IMR-90 (cell line): Measurements from ENCODE around the gene MRPL21. TPM values are rescaled to one million over a fixed set of nuclear protein-coding genes. Genes with fewer than 3 reads are reported as not detected.
A peak's percentile ranks its signal among the peaks of the same experiment; 100 is the strongest.

Experiments
- ATAC-seq: fragments of 200-7000 bp; cut with Tn5 transposase; 2 replicates; pipeline ENCODE4 v1.9.1; 2020; ENCODE audit warnings: low read depth, mild to moderate bottlenecking, moderate library complexity
- BruUV-seq: library from RNA; stranded (reverse); fragments of 400-500 nt; replicated peaks from 2 replicates; lab custom pipeline; 2021; lab: Mats Ljungman, UMichigan
- CTCF ChIA-PET: fragments of 300-600 bp; formaldehyde crosslinking; extraction: SDS; loops from one replicate; lab custom pipeline; 2021; ENCODE audit warnings: antibody characterized with exemption; lab: Yijun Ruan, JAX
- POLR2A ChIA-PET: fragments of 300-600 bp; sonication (Branson Sonifier 250); formaldehyde crosslinking; loops from one replicate; lab custom pipeline; 2022; ENCODE audit warnings: antibody characterized with exemption; ENCODE audit not compliant: unreplicated experiment; lab: Charles Lee
- DNase-seq: peaks from one replicate; pipeline ENCODE4 v3.0.0; 2013
- H2AFZ ChIP-seq: replicated peaks from 2 replicates; pipeline ENCODE3; 2013; ENCODE audit warnings: low read length, mild to moderate bottlenecking; ENCODE audit not compliant: poor library complexity
- H2AK5ac ChIP-seq: 2 replicates; pipeline ENCODE4 v1.6.1; 2013; ENCODE audit warnings: low read depth, low read length, inconsistent platforms
- H2AK9ac ChIP-seq: replicated peaks from 2 replicates; pipeline ENCODE3; 2013; ENCODE audit warnings: mild to moderate bottlenecking, low read depth, low read length, moderate library complexity; ENCODE audit not compliant: poor library complexity
- H2BK120ac ChIP-seq: 2 replicates; pipeline ENCODE4 v1.6.1; 2013; ENCODE audit warnings: low read depth, low read length, inconsistent platforms
- H2BK15ac ChIP-seq: 3 replicates; pipeline ENCODE4 v1.6.1; 2013; ENCODE audit warnings: low read depth, low read length, inconsistent platforms
- H2BK20ac ChIP-seq: 2 replicates; pipeline ENCODE4 v1.6.1; 2013; ENCODE audit warnings: low read depth, mild to moderate bottlenecking, inconsistent platforms, low read length, moderate library complexity
- H2BK5ac ChIP-seq: 2 replicates; pipeline ENCODE4 v1.6.1; 2013; ENCODE audit warnings: mild to moderate bottlenecking, low read depth, low read length, inconsistent platforms; ENCODE audit not compliant: poor library complexity, severe bottlenecking
- H3K14ac ChIP-seq: replicated peaks from 2 replicates; pipeline ENCODE4 v1.6.1; 2013; ENCODE audit warnings: low read depth, low read length, inconsistent platforms
- H3K18ac ChIP-seq: 2 replicates; pipeline ENCODE4 v1.6.1; 2013; ENCODE audit warnings: low read depth, low read length, control low read depth
- H3K23ac ChIP-seq: 2 replicates; pipeline ENCODE4 v1.6.1; 2013; ENCODE audit warnings: low read depth, low read length, inconsistent platforms
- H3K27ac ChIP-seq: 2 replicates; pipeline ENCODE4 v1.5.1; 2013; ENCODE audit warnings: mild to moderate bottlenecking, control low read depth, low read length; ENCODE audit not compliant: insufficient read depth
- H3K27me3 ChIP-seq: 2 replicates; pipeline ENCODE4 v1.6.1; 2013; ENCODE audit warnings: low read length; ENCODE audit not compliant: control insufficient read depth, insufficient read depth
- H3K36me3 ChIP-seq: 2 replicates; pipeline ENCODE4 v1.6.1; 2013; ENCODE audit warnings: low read length, mixed read lengths; ENCODE audit not compliant: control insufficient read depth, insufficient read depth
- H3K4ac ChIP-seq: 2 replicates; pipeline ENCODE4 v1.6.1; 2013; ENCODE audit warnings: low read depth, low read length, inconsistent platforms
- H3K4me1 ChIP-seq: 2 replicates; pipeline ENCODE4 v1.6.1; 2013; ENCODE audit warnings: low read length, mixed read lengths; ENCODE audit not compliant: control insufficient read depth, insufficient read depth
- H3K4me2 ChIP-seq: 2 replicates; pipeline ENCODE4 v1.6.1; 2013; ENCODE audit warnings: low read depth, mild to moderate bottlenecking, control low read depth, low read length, moderate library complexity
- H3K4me3 ChIP-seq: 2 replicates; pipeline ENCODE4 v1.5.1; 2013; ENCODE audit warnings: low read depth, mild to moderate bottlenecking, control low read depth, low read length, moderate library complexity; ENCODE audit not compliant: insufficient read depth
- H3K56ac ChIP-seq: 2 replicates; pipeline ENCODE4 v1.6.1; 2013; ENCODE audit warnings: low read length, inconsistent platforms; ENCODE audit not compliant: insufficient read depth; ENCODE audit errors: extremely low read depth
- H3K79me1 ChIP-seq, 2 experiments: 2 replicates each; pipeline ENCODE4 v1.6.1; 2013; ENCODE audit warnings: low read length in 2 of 2, inconsistent platforms in 1 of 2, low read depth in 1 of 2
- H3K9ac ChIP-seq: 2 replicates; pipeline ENCODE4 v1.6.1; 2013; ENCODE audit warnings: low read depth, low read length, control low read depth
- H3K9me1 ChIP-seq: 2 replicates; pipeline ENCODE4 v1.6.1; 2013; ENCODE audit warnings: low read length, inconsistent platforms; ENCODE audit not compliant: insufficient read depth
- H3K9me3 ChIP-seq: 2 replicates; pipeline ENCODE4 v1.6.1; 2013; ENCODE audit warnings: low read length; ENCODE audit not compliant: control insufficient read depth, insufficient read depth
- H4K20me1 ChIP-seq: 2 replicates; pipeline ENCODE4 v1.6.1; 2013; ENCODE audit warnings: low read length, inconsistent platforms; ENCODE audit not compliant: insufficient read depth
- H4K5ac ChIP-seq: 2 replicates; pipeline ENCODE4 v1.6.1; 2013; ENCODE audit warnings: mild to moderate bottlenecking, low read depth, low read length, control low read depth
- H4K8ac ChIP-seq, 2 experiments: 2 replicates each; pipeline ENCODE4 v1.6.1; 2013; ENCODE audit warnings: low read depth in 2 of 2, low read length in 2 of 2, control low read depth in 1 of 2, inconsistent platforms in 1 of 2
- H4K91ac ChIP-seq: 2 replicates; pipeline ENCODE4 v1.6.1; 2013; ENCODE audit warnings: low read depth, low read length, inconsistent platforms; ENCODE audit not compliant: insufficient read depth
- BHLHE40 ChIP-seq: fragments of 150-350 bp; IDR thresholded peaks from 2 replicates; pipeline ENCODE4 v1.6.1; 2016; ENCODE audit warnings: mild to moderate bottlenecking, low read depth, low read length
- CEBPB ChIP-seq: IDR thresholded peaks from 2 replicates; pipeline ENCODE4 v1.6.1; 2012; ENCODE audit warnings: low read depth, low read length, improper control_type of control experiment
- CHD1 ChIP-seq: IDR thresholded peaks from 2 replicates; pipeline ENCODE4 v1.6.1; 2012; ENCODE audit warnings: low read depth, low read length, improper control_type of control experiment
- FOS ChIP-seq: fragments of 150-350 bp; IDR thresholded peaks from 2 replicates; pipeline ENCODE4 v1.6.1; 2016; ENCODE audit warnings: low read depth, low read length
- MAFK ChIP-seq: IDR thresholded peaks from 2 replicates; pipeline ENCODE4 v1.6.1; 2012; ENCODE audit warnings: low read depth, low read length, improper control_type of control experiment
- MAZ ChIP-seq: IDR thresholded peaks from 2 replicates; pipeline ENCODE4 v1.6.1; 2012; ENCODE audit warnings: low read depth, mild to moderate bottlenecking, low read length, improper control_type of control experiment, moderate library complexity, borderline replicate concordance
- NFE2L2 ChIP-seq: fragments of 150-350 bp; IDR thresholded peaks from 2 replicates; pipeline ENCODE4 v1.6.1; 2016; ENCODE audit warnings: low read depth, mild to moderate bottlenecking, low read length
- POLR2A ChIP-seq: IDR thresholded peaks from 2 replicates; pipeline ENCODE4 v1.6.1; 2012; ENCODE audit warnings: mild to moderate bottlenecking, low read depth, low read length
- RAD21 ChIP-seq: IDR thresholded peaks from 2 replicates; pipeline ENCODE4 v1.6.1; 2012; ENCODE audit warnings: low read length, improper control_type of control experiment
- RCOR1 ChIP-seq: IDR thresholded peaks from 2 replicates; pipeline ENCODE4 v1.6.1; 2012; ENCODE audit warnings: mild to moderate bottlenecking, low read length, improper control_type of control experiment; ENCODE audit not compliant: insufficient replicate concordance
- SMC3 ChIP-seq: fragments of 150-350 bp; IDR thresholded peaks from 2 replicates; pipeline ENCODE4 v1.6.1; 2016; ENCODE audit warnings: low read depth, mild to moderate bottlenecking, antibody characterized with exemption, low read length, moderate library complexity
- WGBS, 2 experiments: methylation state at CpG; one replicate each; pipeline versions ENCODE4 v1.1.5 to v1.1.7; 2013; ENCODE audit warnings: missing lambda C conversion rate in 2 of 2; ENCODE audit not compliant: insufficient read length in 1 of 2; ENCODE audit errors: extremely low coverage in 2 of 2; 5-methylcytosine and 5-hydroxymethylcytosine counted together
- dilution Hi-C: fragments of 300-500 bp; cut with HindIII; formaldehyde crosslinking; loops from one replicate; pipeline ENCODE4 v1.14.3; 2018; ENCODE audit warnings: low sequenced_read_pairs; ENCODE audit not compliant: unreplicated experiment
- in situ Hi-C: fragments of 300-500 bp; cut with MboI; formaldehyde crosslinking; loops from 3 replicates; pipeline ENCODE4 v1.14.3; 2019; ENCODE audit warnings: low sequenced_read_pairs, inconsistent platforms, mixed read lengths
- intact Hi-C: fragments of 100-400 bp; cut with micrococcal nuclease; formaldehyde crosslinking; loops from 2 replicates; pipeline ENCODE4 v1.10.0; 2022
- polyA plus RNA-seq, 3 experiments: library from polyadenylated mRNA; depleted of rRNA; stranded (reverse); fragments of >200 nt; gene quantifications; 2 replicates each; pipeline ENCODE4 v1.2.3, GENCODE V29; 2012; ENCODE audit warnings: low replicate concordance in 1 of 3
- total RNA-seq: library from RNA; depleted of rRNA; stranded (reverse); fragments of >200 nt; gene quantifications from 2 replicates; pipeline ENCODE4 v1.2.3, GENCODE V29; 2012
- TF ChIP-seq, protein P1 (sequence below): conservative IDR thresholded peaks from 2 replicates; pipeline ENCODE4 v1.5.1; 2012; ENCODE audit warnings: mild to moderate bottlenecking, low read depth, low read length, improper control_type of control experiment
- TF ChIP-seq, protein P2 (sequence below): fragments of 150-350 bp; IDR thresholded peaks from 2 replicates; pipeline ENCODE4 v1.6.1; 2016; ENCODE audit warnings: low read depth, mild to moderate bottlenecking, low read length, moderate library complexity, borderline replicate concordance
- TF ChIP-seq, protein P3 (sequence below): fragments of 150-350 bp; IDR thresholded peaks from 2 replicates; pipeline ENCODE4 v1.6.1; 2017; ENCODE audit warnings: mild to moderate bottlenecking, antibody characterized with exemption, low read length, low read depth

The MRPL21 gene
- total and polyA plus RNA-seq, 2 of the 4 experiments (the other 2 are of a cell fraction): 19.2 to 26.3 TPM

DNA sequence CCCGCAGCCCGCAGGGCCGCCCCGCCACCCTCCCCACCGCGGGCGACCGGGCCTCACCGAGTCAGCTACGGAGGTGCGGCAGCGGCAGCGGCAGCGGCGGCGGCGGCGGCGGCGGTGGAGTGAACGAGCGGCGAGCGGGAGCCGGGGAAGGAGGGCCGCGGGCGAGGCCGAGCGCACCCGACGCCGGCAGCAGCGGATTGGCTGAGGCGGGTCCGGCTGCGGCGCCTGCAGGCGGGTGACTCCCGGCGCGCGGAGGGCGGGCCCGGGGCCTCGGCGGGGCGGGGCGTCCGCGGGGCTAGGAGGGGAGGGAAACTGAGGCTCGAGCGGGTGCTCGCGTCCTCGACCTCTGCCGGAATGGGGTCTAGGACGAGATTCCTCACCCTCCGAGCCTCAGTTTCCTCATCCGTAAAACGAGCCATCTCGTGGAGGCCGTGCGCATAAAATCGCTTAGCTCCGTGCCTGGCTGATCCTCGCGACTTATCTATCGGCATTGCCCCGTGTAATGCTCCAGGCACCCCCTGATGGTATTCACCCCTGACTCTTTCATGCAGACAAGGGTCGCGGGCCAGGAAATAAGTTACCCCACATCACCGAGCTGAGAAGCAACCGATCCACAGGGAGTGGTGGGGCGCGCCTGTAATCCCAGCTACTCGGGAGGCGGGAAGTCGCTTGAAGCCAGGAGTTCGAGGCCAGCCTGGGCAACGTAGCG, 61.8 kb downstream of the MRPL21 start, which contains the start of gene CPT1A:
Gene CPT1A, minus strand, starts transcription at position 199 of the 709 bp plus-strand sequence. CDS start 26,442 bp downstream, outside the sequence.
- H3K79me1 ChIP-seq: peaks cover 24 to 44% of the 10 kb centered on the region in 2 experiments
- H3K18ac ChIP-seq: peak within 1 kb of the TSS; percentile 39; the same call in 1 of the 2 replicates
- dilution Hi-C loops: no loop called here
- H3K27ac ChIP-seq: peak within 1 kb of the TSS; percentile 74
- H2AK5ac ChIP-seq: peak within 1 kb of the TSS; percentile 40; the same call in 1 of the 2 replicates
- DNase-seq (peak; percentile 66), ATAC-seq (peak; percentile 82)
- H2BK5ac ChIP-seq: peak within 1 kb of the TSS; percentile 64
- 0 out of 2 replicates have a peak within 1 kb of the TSS, but pooled peaks have one; percentile 33 for H3K14ac ChIP-seq
- H3K9me1 ChIP-seq: peaks cover 6% of the 10 kb centered on the region
- peak within 1 kb of the TSS; percentile 46 for H4K5ac ChIP-seq
- CTCF ChIA-PET: no interaction called here
- H2AFZ ChIP-seq: peak within 1 kb of the TSS; percentile 90
- POLR2A ChIA-PET: no interaction called here
- peak within 1 kb of the TSS; percentile 94 for H3K4me2 ChIP-seq
- peaks cover 8% of the 10 kb centered on the region for H4K20me1 ChIP-seq
- intact Hi-C loops: loop anchor here (5.0 kb wide), 1 partner anchor 170 kb away; the partner anchor contains the start of gene MRGPRF
- peak within 1 kb of the TSS; percentile 95 for H2AK9ac ChIP-seq
- WGBS, 2 experiments: 10% methylated on average over 43 of the region's 82 CpGs; no CpG with 5 or more reads in 1 of the 2 experiments
- peaks cover 5% of the 10 kb centered on the region for H3K27me3 ChIP-seq
- peak within 1 kb of the TSS; percentile 72 for H3K9ac ChIP-seq
- no peak within 1 kb of the TSS for H2BK20ac ChIP-seq
- no peaks in the 10 kb centered on the region for H3K9me3 ChIP-seq
- H2BK15ac ChIP-seq: no peak within 1 kb of the TSS
- H4K8ac ChIP-seq: peak within 1 kb of the TSS; percentile 63 to 65; a peak in 3 of 4 replicates
- peak within 1 kb of the TSS; percentile 57; the same call in 1 of the 2 replicates for H3K4ac ChIP-seq
- H3K4me1 ChIP-seq: peaks cover 24% of the 10 kb centered on the region
- H3K4me3 ChIP-seq: peak within 1 kb of the TSS; percentile 88
- in situ Hi-C loops: no loop called here
- H3K23ac ChIP-seq: peak within 1 kb of the TSS; percentile 68; the same call in 1 of the 2 replicates
- BruUV-seq: no TSS peak
- H3K56ac ChIP-seq: no peak within 1 kb of the TSS
- peaks cover 1% of the 10 kb centered on the region; the same call in 1 of the 2 replicates for H3K36me3 ChIP-seq
- peak within 1 kb of the TSS; percentile 30 for H2BK120ac ChIP-seq
- peak within 1 kb of the TSS; percentile 55 for H4K91ac ChIP-seq
- TF ChIP-seq MAZ: no peak
- no peak for TF ChIP-seq FOS
- no peak for TF ChIP-seq MAFK
- TF ChIP-seq RAD21: no peak
- TF ChIP-seq, protein P1, sequence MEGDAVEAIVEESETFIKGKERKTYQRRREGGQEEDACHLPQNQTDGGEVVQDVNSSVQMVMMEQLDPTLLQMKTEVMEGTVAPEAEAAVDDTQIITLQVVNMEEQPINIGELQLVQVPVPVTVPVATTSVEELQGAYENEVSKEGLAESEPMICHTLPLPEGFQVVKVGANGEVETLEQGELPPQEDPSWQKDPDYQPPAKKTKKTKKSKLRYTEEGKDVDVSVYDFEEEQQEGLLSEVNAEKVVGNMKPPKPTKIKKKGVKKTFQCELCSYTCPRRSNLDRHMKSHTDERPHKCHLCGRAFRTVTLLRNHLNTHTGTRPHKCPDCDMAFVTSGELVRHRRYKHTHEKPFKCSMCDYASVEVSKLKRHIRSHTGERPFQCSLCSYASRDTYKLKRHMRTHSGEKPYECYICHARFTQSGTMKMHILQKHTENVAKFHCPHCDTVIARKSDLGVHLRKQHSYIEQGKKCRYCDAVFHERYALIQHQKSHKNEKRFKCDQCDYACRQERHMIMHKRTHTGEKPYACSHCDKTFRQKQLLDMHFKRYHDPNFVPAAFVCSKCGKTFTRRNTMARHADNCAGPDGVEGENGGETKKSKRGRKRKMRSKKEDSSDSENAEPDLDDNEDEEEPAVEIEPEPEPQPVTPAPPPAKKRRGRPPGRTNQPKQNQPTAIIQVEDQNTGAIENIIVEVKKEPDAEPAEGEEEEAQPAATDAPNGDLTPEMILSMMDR: no peak
- TF ChIP-seq NFE2L2: no peak
- no peak for TF ChIP-seq CEBPB
- no peak for TF ChIP-seq SMC3
- TF ChIP-seq BHLHE40: no peak
- TF ChIP-seq RCOR1: no peak
- TF ChIP-seq, protein P2, sequence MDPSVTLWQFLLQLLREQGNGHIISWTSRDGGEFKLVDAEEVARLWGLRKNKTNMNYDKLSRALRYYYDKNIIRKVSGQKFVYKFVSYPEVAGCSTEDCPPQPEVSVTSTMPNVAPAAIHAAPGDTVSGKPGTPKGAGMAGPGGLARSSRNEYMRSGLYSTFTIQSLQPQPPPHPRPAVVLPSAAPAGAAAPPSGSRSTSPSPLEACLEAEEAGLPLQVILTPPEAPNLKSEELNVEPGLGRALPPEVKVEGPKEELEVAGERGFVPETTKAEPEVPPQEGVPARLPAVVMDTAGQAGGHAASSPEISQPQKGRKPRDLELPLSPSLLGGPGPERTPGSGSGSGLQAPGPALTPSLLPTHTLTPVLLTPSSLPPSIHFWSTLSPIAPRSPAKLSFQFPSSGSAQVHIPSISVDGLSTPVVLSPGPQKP: no peak
- no peak for TF ChIP-seq POLR2A
- TF ChIP-seq, protein P3, sequence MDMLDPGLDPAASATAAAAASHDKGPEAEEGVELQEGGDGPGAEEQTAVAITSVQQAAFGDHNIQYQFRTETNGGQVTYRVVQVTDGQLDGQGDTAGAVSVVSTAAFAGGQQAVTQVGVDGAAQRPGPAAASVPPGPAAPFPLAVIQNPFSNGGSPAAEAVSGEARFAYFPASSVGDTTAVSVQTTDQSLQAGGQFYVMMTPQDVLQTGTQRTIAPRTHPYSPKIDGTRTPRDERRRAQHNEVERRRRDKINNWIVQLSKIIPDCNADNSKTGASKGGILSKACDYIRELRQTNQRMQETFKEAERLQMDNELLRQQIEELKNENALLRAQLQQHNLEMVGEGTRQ: no peak
- TF ChIP-seq CHD1: no peak
